Peyer's patch (tissue), 4 donors: ENCODE results near the gene MACROD2.

Experiments
- POLR2A ChIP-seq, 2 donors: fragments of 450-650 bp; IDR thresholded peaks; one replicate each; pipeline ENCODE4 v1.5.1; 2017; ENCODE audit warnings: antibody characterized with exemption in 2 of 2, mild to moderate bottlenecking in 2 of 2, moderate library complexity in 2 of 2
- TF ChIP-seq, protein P1 (sequence below), 6 experiments: fragments of 450-650 bp in 4 of 6; fragments of 200-600 bp in 2 of 6; sonication (generic) in 1 of 6; IDR thresholded peaks; one replicate each; pipeline ENCODE4 v1.5.1; 2017 to 2019; ENCODE audit warnings: antibody characterized with exemption in 6 of 6, mild to moderate bottlenecking in 3 of 6, moderate library complexity in 1 of 6

DNA sequence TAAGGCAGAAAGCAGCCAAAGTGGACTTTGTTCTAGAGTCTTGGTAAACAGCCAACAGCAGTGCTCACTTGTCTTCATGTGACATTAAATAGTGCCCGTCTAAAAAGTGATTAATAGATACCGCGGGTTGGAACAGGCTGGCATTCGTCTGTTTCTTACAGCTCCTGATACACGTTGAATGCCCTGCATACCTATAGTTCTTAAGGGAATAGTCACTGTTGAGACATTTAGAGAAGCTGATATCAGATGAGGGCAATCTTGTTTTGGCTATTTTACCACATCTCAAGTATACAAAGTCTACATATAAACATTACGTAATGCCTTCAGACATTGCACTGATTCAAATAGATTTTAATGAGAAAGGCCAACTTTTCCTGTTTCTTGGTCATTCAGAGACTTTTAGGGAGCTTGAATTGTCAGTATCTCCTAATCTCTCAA is 717.0 kb downstream of the MACROD2 start:
- TF ChIP-seq, protein P1, sequence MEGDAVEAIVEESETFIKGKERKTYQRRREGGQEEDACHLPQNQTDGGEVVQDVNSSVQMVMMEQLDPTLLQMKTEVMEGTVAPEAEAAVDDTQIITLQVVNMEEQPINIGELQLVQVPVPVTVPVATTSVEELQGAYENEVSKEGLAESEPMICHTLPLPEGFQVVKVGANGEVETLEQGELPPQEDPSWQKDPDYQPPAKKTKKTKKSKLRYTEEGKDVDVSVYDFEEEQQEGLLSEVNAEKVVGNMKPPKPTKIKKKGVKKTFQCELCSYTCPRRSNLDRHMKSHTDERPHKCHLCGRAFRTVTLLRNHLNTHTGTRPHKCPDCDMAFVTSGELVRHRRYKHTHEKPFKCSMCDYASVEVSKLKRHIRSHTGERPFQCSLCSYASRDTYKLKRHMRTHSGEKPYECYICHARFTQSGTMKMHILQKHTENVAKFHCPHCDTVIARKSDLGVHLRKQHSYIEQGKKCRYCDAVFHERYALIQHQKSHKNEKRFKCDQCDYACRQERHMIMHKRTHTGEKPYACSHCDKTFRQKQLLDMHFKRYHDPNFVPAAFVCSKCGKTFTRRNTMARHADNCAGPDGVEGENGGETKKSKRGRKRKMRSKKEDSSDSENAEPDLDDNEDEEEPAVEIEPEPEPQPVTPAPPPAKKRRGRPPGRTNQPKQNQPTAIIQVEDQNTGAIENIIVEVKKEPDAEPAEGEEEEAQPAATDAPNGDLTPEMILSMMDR (IDR thresholded peaks at IDR 0.05), result no peak
- no peak for TF ChIP-seq POLR2A (IDR thresholded peaks at IDR 0.05)
